HG03342 (cell line): Measurements from ENCODE around the gene OTC.

ENCODE experiments used
- ATAC-seq: cut with Tn5 transposase; IDR thresholded peaks from one replicate; pipeline ENCODE4 v1.9.1; 2021; ENCODE audit warnings: mild to moderate bottlenecking, moderate library complexity; ENCODE audit not compliant: unreplicated experiment

The OTC gene

DNA sequence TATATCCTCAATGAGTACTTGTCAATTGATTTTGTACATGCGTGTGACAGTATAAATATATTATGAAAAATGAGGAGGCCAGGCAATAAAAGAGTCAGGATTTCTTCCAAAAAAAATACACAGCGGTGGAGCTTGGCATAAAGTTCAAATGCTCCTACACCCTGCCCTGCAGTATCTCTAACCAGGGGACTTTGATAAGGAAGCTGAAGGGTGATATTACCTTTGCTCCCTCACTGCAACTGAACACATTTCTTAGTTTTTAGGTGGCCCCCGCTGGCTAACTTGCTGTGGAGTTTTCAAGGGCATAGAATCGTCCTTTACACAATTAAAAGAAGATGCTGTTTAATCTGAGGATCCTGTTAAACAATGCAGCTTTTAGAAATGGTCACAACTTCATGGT lies at the start of gene OTC:
OTC (plus strand) TSS at position 243 of the 400 bp plus-strand sequence; CDS start at position 336, 93 bp downstream.
- no peak for ATAC-seq

DNA sequence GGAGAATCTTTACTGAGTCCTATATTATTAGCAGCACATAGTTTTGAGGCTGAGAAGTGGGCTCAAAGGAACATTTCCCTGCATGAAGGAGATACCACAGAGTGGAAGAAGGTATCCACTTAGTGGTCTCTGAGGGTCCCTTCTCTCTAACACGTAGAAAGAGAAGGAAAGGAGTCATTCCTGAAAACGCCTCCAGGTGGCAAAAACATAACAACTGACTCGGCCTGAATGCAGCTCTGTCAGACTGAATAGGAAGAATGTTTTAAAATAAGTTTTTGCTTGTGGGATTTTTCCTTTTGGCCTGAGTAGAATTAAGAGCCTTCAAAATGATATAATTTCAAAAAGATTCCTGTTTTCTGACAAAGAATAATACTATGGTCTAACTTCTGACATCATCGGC lies 48.4 kb upstream of the OTC start:
- ATAC-seq: no peak

DNA sequence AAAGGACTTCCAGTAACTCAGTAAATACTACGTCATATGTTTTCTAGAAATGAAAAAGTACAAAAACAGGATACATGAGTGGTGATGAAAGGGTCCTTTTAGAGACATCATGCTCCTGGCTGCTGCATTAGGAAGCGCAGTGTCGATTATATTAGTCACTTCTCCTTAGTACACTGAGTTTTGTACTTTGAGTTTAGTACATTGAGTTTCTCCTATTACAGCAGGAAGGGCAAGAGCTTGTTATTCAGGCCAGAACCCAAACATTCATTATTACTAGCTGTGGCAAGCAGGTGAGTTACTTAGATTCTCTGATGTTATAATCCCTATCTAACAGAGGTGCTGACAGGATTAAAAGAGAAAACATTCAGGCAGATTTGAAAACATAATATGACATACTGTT lies 46.4 kb upstream of the OTC start:
- no peak for ATAC-seq

DNA sequence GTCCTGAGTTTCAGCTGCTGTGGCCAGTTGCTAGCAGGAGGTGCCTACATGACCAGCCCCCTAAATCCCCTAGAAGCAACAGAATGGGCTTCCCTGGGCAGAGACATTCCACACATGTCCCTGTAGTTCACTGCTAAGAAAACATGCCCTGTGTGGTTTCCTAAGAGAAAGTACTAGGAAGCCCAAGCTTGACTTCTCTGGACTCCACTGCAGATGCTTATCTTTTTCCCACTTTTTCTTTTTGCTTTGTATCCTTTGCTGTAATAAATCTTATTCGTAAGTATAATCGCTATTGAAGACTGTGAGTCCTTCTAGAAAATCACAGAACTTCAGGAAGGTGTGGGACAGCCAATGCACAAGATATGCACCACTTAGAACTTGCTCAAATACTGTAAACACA lies 40.7 kb upstream of the OTC start:
- ATAC-seq: no peak

DNA sequence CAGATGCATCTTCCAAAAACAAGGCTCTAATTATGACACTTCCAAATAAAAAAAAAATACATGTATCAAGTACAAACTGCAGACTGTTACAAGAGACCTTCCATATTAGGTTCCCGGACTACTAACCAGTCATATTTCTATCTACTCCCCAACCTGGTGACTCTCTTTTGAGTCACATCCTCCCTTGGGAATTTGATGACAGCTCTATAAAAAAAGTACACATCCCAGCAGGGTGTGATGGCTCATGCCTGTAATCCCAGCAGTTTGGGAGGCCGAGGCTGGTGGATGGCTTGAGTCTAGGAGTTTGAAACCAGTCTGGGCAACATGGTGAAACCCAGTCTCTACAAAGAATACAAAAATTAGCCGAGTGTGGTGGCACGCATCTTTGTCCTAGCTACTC lies 40.0 kb upstream of the OTC start:
- no peak for ATAC-seq

DNA sequence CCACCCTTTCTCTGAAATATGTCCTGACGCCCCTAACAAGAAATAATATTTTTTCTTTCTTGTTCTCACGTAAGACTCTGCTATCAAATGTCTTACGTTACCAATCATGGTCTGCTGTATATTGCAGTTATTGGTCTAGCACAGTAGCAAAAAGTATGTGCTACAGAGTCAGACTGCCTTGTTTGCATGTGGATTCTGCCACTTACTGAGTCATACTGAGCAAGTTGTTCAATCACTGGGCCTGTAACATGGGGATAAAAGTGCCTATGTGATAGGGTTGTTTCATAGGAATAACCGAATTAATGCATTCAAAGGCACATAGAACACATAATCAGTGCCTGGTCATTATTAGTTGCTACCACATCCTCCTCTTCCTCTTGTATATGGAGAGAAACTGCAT lies 39.2 kb upstream of the OTC start:
- no peak for ATAC-seq

DNA sequence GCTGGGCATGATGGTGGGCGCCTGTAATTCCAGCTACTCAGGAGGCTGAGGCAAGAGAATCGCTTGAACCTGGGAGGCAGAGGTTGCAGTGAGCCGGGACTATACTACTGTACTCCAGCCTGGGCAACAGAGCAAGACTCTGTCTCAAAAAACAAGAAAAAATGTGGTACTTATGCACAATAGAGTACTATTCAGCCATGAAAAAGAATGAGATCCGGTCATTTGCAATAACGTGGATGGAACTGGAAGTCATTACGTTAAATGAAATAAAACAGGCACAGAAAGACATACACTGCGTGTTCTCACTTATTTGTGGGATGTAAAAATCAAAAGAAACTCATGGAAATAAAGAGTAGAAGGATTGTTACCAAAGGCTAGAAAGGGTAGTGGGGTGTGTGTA lies 37.2 kb upstream of the OTC start:
- no peak for ATAC-seq

DNA sequence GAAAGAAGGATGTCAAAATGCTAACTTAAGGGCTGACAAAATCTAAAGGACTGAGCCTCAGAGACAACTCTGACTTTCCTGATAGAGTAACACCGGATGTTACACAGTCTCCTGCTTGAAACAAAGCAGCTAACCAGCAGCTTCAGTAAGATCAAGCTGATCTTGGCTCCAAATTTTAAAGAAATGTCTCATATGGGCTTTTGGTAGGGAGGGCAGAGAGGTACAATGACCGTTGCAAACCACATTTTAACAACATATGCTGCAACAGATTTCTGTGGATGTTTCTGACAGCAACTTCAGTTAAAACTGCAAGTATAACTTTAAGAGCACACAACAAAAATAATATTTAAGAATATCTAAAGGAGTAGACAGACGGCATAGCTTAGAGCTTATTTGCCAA lies 34.2 kb upstream of the OTC start:
- ATAC-seq: no peak

DNA sequence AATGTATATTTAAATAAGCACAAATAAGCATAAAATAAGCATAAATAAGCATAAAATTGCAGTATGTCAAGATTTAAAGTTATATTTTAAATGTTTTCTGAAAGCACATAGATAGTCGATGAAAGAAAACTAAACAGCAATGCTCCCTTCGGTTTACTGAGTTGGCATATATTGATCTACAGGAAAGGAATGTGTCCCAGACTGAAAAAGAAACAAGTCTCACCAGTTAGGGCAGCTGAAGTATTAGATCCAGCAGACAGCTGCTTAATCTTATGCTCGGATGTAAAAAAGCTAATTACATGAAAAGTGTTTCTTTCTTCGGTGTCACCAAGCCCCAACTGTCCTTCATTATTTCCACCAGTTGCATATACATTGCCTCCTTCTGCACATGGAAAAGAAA lies 33.8 kb upstream of the OTC start:
- ATAC-seq: no peak

DNA sequence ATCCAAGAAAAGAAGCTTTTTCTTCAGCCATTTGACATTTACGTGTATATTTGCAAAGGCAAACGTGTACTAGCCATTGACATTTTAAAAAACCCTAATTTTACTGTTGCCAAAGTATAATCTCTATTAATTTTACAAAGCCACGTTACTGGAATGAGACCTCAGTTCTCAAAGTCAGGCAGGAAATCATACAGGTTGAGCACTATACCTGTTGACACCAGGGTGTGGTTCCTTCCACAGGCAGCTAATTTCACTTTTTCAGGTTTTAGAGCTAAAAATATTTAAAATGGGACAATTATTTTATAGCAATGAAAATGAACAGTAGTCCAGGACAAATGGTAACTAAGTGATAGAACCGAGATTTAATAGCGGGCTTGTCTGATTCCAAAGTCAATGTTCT lies 31.6 kb upstream of the OTC start:
- no peak for ATAC-seq

DNA sequence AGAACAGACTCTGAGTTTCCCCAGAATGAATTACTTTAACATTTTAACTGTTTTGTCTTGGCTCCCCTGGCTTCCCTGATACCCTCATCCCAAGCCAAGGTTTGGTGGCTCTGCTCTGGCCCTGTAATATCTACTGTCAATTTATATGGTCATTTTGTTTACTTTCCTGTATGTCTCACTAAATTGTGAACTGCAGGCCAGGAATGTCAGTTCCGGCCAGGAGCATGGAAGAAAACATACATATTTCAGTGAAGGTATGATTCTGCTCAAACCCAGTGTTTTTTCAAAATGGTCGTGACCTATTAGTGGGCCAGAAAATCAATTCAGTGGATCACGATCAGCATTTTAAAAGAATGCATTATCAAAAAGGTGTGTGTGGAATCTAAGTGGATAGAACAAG lies 26.3 kb upstream of the OTC start:
- no peak for ATAC-seq

DNA sequence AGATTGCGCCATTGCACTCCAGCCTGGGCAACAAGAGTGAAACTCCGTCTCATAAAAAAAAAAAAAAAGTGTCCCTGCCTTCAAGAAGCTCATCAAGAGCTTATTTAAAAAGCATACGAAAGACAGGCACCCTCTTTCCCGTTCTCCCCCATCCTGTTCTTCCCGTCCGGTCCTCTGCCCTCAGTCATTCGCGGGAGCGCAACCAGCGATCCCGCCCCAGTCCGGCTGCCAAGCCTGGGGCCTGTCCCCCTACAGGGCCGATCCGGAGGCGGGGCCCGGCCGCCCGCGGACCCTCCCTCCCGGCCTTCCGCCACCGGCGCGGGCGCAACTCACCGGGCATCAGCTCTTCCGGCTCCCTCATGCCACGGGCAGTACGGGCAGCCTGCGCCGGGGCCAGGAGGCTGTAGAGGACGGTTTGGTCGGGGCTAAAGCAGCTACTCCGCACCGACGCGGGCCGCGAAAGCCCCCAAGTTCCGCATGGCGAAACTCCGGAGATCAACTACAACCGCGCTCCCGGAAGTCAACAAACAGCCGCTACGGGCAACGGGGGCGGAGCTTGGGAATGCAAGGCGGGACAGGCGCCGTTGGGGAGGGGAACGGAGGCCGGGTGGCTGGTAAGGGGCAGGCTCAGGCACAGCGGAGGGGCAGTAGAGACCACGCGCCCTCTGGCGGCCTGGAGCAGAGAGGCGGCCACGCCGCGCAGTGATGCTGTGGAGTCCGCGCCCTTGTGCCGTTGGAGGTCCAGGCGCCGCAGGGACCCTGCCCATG lies 25.2 kb upstream of the OTC start, which contains the start of gene RPGR:
RPGR (minus strand) TSS at position 503 of the 768 bp plus-strand sequence; CDS start at position 361, 142 bp downstream.
- ATAC-seq: peak; percentile 93

DNA sequence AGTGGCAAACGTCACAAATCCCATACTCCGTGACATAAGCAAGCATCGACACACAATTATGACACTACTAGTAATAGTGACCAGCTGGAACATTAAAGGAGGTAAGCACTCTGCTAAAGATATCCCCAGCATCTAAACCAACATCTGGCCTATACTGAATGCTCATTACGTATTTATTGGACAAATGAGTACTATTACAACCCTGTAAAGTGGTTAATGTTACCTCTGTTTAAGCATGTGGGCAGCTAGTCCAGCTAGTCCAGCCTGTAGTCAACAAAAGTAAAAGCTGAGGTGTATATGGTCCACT lies 24.7 kb upstream of the OTC start:
- peak; percentile 11 for ATAC-seq

DNA sequence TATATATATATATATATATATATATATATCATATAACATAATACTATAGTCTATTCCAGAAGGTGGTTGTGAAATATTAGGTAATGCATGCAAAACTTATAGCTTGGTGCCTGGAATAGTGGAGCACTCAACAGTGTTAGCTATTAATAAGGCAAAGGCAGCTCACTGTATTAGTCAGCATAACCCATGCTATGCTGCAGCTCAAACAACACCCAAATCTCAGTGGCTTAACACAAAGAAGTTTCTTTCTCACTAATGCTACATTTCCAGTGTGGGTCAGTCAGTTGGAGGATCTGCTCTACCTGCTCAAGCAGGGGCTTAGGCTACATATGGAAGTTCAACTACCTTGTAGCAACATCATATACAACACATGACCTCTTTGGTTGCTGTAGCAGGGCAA lies 19.9 kb upstream of the OTC start:
- peak; percentile 48 for ATAC-seq

DNA sequence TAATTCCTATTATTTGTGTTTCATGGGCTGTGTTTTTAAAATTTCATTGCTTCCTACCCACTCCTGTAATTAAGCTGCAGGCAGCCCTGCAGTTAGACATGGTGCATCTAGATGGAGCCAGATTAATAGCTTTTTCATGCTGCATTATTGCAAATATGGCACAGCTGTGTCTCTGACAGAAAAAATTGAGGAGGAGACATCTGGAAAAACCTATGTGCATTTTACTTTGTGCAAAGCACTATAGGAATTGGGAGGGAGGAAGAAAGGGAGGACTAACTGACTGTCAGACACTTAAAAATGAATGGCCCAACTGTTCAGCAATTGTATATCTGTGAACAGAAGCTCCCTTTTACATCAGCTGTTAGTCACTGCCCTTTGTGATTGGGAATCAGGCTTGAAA lies 17.0 kb upstream of the OTC start:
- ATAC-seq: no peak

DNA sequence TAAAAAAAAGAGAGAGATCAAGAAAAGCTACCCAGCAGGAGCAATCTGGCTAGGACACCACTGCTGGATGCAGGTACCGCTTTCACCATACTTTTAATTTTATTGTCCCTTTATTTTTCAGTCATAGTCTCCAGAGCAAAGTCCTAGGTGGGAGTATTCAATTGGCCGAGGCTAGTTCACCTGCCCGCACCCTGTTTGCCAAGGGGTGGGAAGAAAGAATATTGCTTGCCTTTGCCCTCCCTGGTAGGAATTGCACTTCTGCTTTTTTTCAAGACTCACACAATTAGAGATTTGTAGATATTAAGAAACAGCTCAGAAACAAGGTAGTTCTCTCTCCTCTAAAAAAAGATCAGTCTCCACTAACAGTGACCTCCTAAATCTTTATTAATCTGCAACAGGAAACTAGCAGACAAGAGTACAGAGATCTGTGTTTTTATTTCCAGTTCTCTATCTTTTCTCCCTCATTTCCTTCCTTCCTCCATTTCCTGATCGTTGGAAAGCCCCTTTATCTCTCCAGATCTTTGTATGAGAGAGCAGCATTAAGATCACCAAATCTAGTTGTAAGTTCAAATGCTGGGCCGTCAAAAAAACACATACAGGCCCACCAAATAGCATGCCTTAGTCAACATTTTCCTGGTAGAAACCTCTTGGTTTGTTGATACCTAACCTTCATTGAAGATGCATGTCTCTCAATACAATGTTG lies 15.7 kb upstream of the OTC start:
- ATAC-seq: no peak

DNA sequence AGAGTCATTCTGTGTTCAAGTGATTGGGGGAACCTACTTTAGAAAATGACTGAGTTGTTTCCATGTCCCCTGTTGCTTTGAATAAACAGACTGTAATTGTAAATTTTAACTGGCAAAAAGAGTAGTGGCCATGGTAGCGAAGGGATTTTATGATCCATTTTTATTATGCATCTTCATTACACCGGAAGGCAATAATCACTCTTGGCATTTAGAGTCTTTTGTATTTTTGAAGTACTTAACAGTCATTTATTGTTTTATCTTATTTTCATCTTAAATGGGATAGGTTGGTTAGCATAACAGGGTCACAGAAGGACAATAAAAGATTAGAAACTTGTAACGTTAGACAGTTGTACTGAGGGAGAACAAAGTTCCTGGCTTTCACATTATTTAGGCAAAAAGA lies 11.0 kb upstream of the OTC start:
- ATAC-seq: no peak

DNA sequence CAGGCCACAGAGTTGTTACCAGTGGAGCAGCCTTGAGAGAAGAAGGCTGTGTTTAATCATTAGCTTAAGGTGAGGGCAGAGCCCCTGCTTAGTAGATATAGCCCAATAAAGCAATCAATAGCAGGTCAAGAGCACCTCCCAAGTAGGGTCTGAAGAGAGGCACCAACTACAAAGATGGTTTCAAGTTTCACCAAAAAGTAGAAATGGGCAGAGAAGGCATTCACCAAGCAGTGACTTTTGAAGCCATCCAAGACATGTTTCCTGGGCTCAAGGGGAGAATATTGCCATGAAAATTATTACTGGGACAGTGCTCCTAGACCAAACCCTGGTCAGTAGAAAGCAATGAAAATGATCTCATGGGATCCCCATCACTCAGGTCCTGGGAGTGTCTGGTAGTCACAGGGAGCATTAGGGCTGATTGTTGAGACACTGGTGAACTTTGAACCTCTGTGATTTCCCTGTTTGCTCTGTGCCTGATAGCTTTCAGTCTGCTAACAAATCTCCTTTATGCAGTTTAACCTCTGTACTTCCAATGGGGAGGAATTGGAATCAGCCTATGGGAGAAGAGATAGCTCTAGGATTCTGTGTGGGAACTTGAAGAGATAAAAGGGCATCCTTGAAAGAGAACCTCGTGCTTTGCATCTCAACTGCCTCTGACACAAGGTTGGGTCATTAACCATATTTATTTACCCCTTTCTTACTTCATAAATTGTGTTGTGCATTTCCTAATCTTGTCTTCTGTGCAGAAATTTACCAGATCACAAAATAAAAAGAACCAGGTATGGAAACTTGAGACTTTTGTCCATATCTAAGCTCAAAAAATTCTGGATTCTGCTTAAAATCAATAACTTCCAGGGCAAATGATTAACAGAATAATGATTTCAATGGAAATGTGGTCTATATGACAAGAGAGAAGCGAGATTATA lies 9.3 kb upstream of the OTC start:
- ATAC-seq: no peak

DNA sequence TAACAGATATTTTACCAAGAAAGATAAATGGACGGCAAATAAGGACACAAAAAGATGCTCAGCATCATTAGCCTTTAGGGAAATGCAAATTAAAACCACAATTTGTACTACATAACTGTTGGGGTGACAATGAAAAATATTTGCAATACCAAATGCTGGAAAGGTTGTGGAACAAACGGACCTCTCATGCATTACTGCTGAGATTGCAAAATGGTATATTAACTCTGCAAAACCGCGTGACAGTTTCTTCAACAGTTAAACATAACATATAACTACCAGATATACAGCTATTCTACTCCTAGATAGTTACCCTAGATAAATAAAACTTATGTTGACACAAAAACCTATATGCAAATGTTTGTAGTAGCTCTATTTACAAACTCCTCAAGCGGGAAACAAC lies 6.3 kb upstream of the OTC start:
- no peak for ATAC-seq

DNA sequence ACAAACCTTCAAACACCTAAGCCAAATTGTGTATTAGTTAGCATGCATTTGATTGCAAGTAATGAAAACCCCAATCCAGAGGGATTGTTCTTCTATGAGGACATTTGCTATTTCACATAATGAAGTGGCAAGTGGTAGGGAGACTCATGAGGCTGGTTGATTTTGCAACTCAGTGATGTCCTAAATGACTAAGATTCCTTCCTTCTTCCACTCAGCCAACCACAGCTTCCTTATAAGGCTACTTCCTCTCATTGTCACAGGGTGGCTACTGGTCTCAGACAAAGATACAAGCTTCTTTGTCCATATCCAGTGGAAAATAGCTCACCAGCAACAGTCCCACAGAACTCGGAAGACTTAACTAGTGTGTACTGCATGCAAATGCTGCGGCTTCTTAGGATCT lies 5.3 kb upstream of the OTC start:
- ATAC-seq: peak; percentile 92

DNA sequence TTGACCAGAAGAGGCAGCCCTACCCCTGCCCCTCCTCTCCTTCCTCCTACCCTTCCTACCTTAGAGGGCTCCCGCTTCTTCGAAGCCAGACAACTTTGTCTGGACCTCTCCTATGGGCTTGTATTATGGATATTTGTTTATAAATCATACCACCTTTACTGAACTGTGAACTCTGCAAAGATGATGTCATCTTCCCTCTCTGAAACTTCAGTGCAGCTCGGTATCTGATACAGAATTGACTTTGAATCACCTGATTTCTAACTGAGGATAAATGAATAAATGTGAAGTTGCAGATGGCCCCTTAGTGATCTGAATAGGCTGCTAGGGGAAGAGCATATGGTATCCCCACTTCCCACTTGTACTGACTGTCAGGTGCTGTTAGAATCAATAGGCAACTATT lies 1.1 kb upstream of the OTC start:
- ATAC-seq: no peak

DNA sequence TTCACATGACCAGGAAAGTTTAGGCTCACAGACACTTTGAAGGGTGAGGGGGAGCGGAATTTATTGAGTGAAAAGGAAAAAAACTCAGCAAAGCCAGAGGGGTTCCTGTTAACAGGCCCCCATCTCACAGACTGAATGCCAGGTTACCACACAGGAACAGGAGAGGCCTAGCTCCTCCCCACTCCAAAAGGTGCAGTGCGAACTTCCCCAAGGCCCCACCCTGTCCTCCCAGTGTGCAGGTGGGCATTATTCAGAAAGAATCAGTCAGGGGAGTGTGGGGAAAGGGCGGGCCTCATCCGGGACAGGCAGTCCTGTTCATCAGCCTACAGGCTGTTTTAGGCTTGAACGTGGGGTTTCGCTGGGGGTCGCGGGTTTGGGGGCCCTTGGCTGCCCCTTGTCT lies 4.0 kb downstream of the OTC start:
- no peak for ATAC-seq
